ENCODE data around the gene RAB3IL1. TPM values are rescaled to one million over a fixed set of nuclear protein-coding genes. Genes with fewer than 3 reads are reported as not detected.

RAB3IL1 gene
- total RNA-seq, 1 donor from 2014 or later, result 9.5 TPM

GRCh38 chr11:61927501-61927900 is 10.1 kb upstream of the RAB3IL1 start:
- H3K9me3 ChIP-seq (replicated peaks), result no peaks in the 10 kb centered on the region
- no peaks in the 10 kb centered on the region for H3K27me3 ChIP-seq (ENCODE audit: low read depth)
- no peak overlapping the region for H3K27ac ChIP-seq (replicated peaks)
- peaks cover 20% of the 10 kb centered on the region for H3K4me1 ChIP-seq
- no peaks in the 10 kb centered on the region for H3K36me3 ChIP-seq
- H3K4me3 ChIP-seq, result no peak overlapping the region
- TF ChIP-seq CTCF (IDR thresholded peaks at IDR 0.05; ENCODE audit: borderline replicate concordance), result no peak
- intact Hi-C loops (cut with micrococcal nuclease), result no loop called here
- no peak for DNase-seq

GRCh38 chr11:61926235-61926634 is 8.9 kb upstream of the RAB3IL1 start:
- Histone ChIP-seq H3K36me3 (no peaks in the 10 kb centered on the region), H3K27me3 (ENCODE audit: low read depth) (no peaks in the 10 kb centered on the region), H3K27ac (replicated peaks) (no peak overlapping the region), H3K9me3 (replicated peaks) (no peaks in the 10 kb centered on the region), H3K4me3 (no peak overlapping the region), H3K4me1 (peaks cover 31% of the 10 kb centered on the region)
- no peak for DNase-seq
- no peak for TF ChIP-seq CTCF (IDR thresholded peaks at IDR 0.05; ENCODE audit: borderline replicate concordance)
- intact Hi-C loops (cut with micrococcal nuclease), result no loop called here

- Histone ChIP-seq H3K27ac (replicated peaks) (no peak overlapping the region), H3K9me3 (replicated peaks) (no peaks in the 10 kb centered on the region), H3K4me1 (peaks cover 31% of the 10 kb centered on the region), H3K4me3 (no peak overlapping the region), H3K36me3 (no peaks in the 10 kb centered on the region), H3K27me3 (ENCODE audit: low read depth) (no peaks in the 10 kb centered on the region)
- TF ChIP-seq CTCF (IDR thresholded peaks at IDR 0.05; ENCODE audit: borderline replicate concordance), result no peak
- intact Hi-C loops (cut with micrococcal nuclease), result no loop called here
- DNase-seq, result no peak
Observed at GRCh38 chr11:61925736-61926135, 8.4 kb upstream of the RAB3IL1 start.

- Histone ChIP-seq H3K27me3 (ENCODE audit: low read depth) (peaks cover 10% of the 10 kb centered on the region), H3K4me1 (peaks cover 44% of the 10 kb centered on the region), H3K4me3 (no peak overlapping the region), H3K9me3 (replicated peaks) (no peaks in the 10 kb centered on the region), H3K27ac (replicated peaks) (peak overlapping the region; percentile 94), H3K36me3 (no peaks in the 10 kb centered on the region)
- intact Hi-C loops (cut with micrococcal nuclease), result no loop called here
- TF ChIP-seq CTCF (IDR thresholded peaks at IDR 0.05; ENCODE audit: borderline replicate concordance), result no peak
- no peak for DNase-seq
Observed at GRCh38 chr11:61924064-61924455, 6.7 kb upstream of the RAB3IL1 start.

GRCh38 chr11:61923166-61924063 is 6.0 kb upstream of the RAB3IL1 start:
- Histone ChIP-seq H3K36me3 (no peaks in the 10 kb centered on the region), H3K9me3 (replicated peaks) (no peaks in the 10 kb centered on the region), H3K4me1 (peaks cover 49% of the 10 kb centered on the region), H3K27me3 (ENCODE audit: low read depth) (peaks cover 10% of the 10 kb centered on the region), H3K27ac (replicated peaks) (peak overlapping the region; percentile 94), H3K4me3 (peak overlapping the region; percentile 19)
- peak; percentile 79 for DNase-seq
- no peak for TF ChIP-seq CTCF (IDR thresholded peaks at IDR 0.05; ENCODE audit: borderline replicate concordance)
- intact Hi-C loops (cut with micrococcal nuclease), result no loop called here

Data from left ventricle myocardium inferior (tissue), 1 donor.